HepG2 (cell line): Measurements from ENCODE around the gene MTSS2. TPM values are rescaled to one million over a fixed set of nuclear protein-coding genes. Genes with fewer than 3 reads are reported as not detected.

Source experiments
- ATF7-NPFF ChIP-seq: sonication (generic); formaldehyde crosslinking; IDR thresholded peaks from 2 replicates; pipeline ENCODE4 v1.8.1; 2023; ENCODE audit warnings: mild to moderate bottlenecking, low read depth, missing genetic modification reagents, moderate library complexity
- EHMT2 ChIP-seq: fragments of 200-600 bp; sonication (generic); IDR thresholded peaks from 2 replicates; pipeline ENCODE4 v1.7.0; 2017; ENCODE audit warnings: antibody characterized with exemption, low read depth, low read length, borderline replicate concordance
- FOSL2 ChIP-seq: sonication (generic); formaldehyde crosslinking; IDR thresholded peaks from 2 replicates; pipeline ENCODE4 v1.4.0; 2020; ENCODE audit warnings: missing genetic modification reagents
- FOXA1 ChIP-seq, 2 experiments: fragments of 450-650 bp in 1 of 2; sonication (generic) in 1 of 2; formaldehyde crosslinking in 1 of 2; IDR thresholded peaks; 2 replicates each; pipeline versions ENCODE4 v1.4.0 to v1.6.1; 2016 to 2020; ENCODE audit warnings: missing genetic modification reagents in 1 of 2
- FOXO1 ChIP-seq: sonication (generic); formaldehyde crosslinking; IDR thresholded peaks from 2 replicates; pipeline ENCODE4 v1.4.0; 2020; ENCODE audit warnings: missing genetic modification reagents
- GATAD1 ChIP-seq: IDR thresholded peaks from 2 replicates; pipeline ENCODE4 v1.6.1; 2016; ENCODE audit warnings: missing genetic modification reagents, missing compliant biosample characterization
- HNRNPK ChIP-seq: fragments of 200-400 bp; formaldehyde crosslinking; IDR thresholded peaks from 2 replicates; pipeline ENCODE4 v1.6.1; 2018; ENCODE audit warnings: low read length, low read depth, moderate library complexity, mild to moderate bottlenecking; ENCODE audit not compliant: poor library complexity, severe bottlenecking
- MYC ChIP-seq: sonication (generic); formaldehyde crosslinking; IDR thresholded peaks from 2 replicates; pipeline ENCODE4 v1.9.0; 2021; ENCODE audit warnings: missing genetic modification reagents, borderline replicate concordance
- NCOA2 ChIP-seq: sonication (generic); formaldehyde crosslinking; IDR thresholded peaks from 2 replicates; pipeline ENCODE4 v1.8.0; 2022; ENCODE audit warnings: inconsistent platforms
- NFYB ChIP-seq: sonication (generic); formaldehyde crosslinking; IDR thresholded peaks from 2 replicates; pipeline ENCODE4 v1.4.0; 2020; ENCODE audit warnings: missing genetic modification reagents
- NFYC ChIP-seq: IDR thresholded peaks from 2 replicates; pipeline ENCODE4 v1.6.1; 2016; ENCODE audit warnings: missing genetic modification reagents, missing compliant biosample characterization
- PTBP1 ChIP-seq: fragments of 200-400 bp; formaldehyde crosslinking; IDR thresholded peaks from 2 replicates; pipeline ENCODE4 v1.6.1; 2018; ENCODE audit warnings: low read length, low read depth; ENCODE audit not compliant: poor library complexity, severe bottlenecking
- REPIN1 ChIP-seq: sonication (generic); formaldehyde crosslinking; IDR thresholded peaks from 2 replicates; pipeline ENCODE4 v1.8.0; 2022; ENCODE audit warnings: missing genetic modification reagents, low read depth, mild to moderate bottlenecking, borderline replicate concordance
- SALL1 ChIP-seq: sonication (generic); formaldehyde crosslinking; IDR thresholded peaks from 2 replicates; pipeline ENCODE4 v1.8.0; 2022; ENCODE audit warnings: mild to moderate bottlenecking, missing genetic modification reagents
- SKI ChIP-seq: fragments of 450-650 bp; IDR thresholded peaks from one replicate; pipeline ENCODE4 v1.6.1; 2018; ENCODE audit warnings: mild to moderate bottlenecking; ENCODE audit not compliant: partially characterized antibody
- SP5 ChIP-seq: IDR thresholded peaks from 2 replicates; pipeline ENCODE4 v1.6.1; 2016; ENCODE audit warnings: low read depth, borderline replicate concordance
- TBP ChIP-seq: sonication (generic); formaldehyde crosslinking; IDR thresholded peaks from 2 replicates; pipeline ENCODE4 v1.5.0; 2020; ENCODE audit warnings: missing genetic modification reagents
- ZBTB21 ChIP-seq: sonication (generic); formaldehyde crosslinking; IDR thresholded peaks from 2 replicates; pipeline ENCODE4 v1.4.0; 2020; ENCODE audit warnings: missing genetic modification reagents
- ZBTB7B ChIP-seq: sonication (generic); formaldehyde crosslinking; IDR thresholded peaks from 2 replicates; pipeline ENCODE4 v1.4.0; 2020; ENCODE audit warnings: missing genetic modification reagents
- ZMYM3 ChIP-seq: sonication (generic); formaldehyde crosslinking; IDR thresholded peaks from 2 replicates; pipeline ENCODE4 v1.5.1; 2020; ENCODE audit warnings: mild to moderate bottlenecking, missing genetic modification reagents
- ZNF253 ChIP-seq: sonication (generic); formaldehyde crosslinking; IDR thresholded peaks from 2 replicates; pipeline ENCODE4 v1.8.0; 2022; ENCODE audit warnings: mild to moderate bottlenecking, missing genetic modification reagents, borderline replicate concordance
- ZNF256 ChIP-seq: sonication (generic); formaldehyde crosslinking; conservative IDR thresholded peaks from 2 replicates; pipeline ENCODE4 v1.4.0; 2020; ENCODE audit warnings: missing genetic modification reagents
- ZNF331 ChIP-seq: sonication (generic); formaldehyde crosslinking; IDR thresholded peaks from 2 replicates; pipeline ENCODE4 v1.4.0; 2020; ENCODE audit warnings: missing genetic modification reagents
- ZNF496 ChIP-seq: sonication (generic); formaldehyde crosslinking; IDR thresholded peaks from 2 replicates; pipeline ENCODE4 v1.8.1; 2023; ENCODE audit warnings: mild to moderate bottlenecking, moderate library complexity, missing genetic modification reagents; ENCODE audit not compliant: insufficient replicate concordance
- ZNF597 ChIP-seq: sonication (generic); formaldehyde crosslinking; IDR thresholded peaks from 2 replicates; pipeline ENCODE4 v1.5.0; 2020; ENCODE audit warnings: missing genetic modification reagents
- ZNF605 ChIP-seq: sonication (generic); formaldehyde crosslinking; IDR thresholded peaks from 2 replicates; pipeline ENCODE4 v1.8.0; 2022; ENCODE audit warnings: mild to moderate bottlenecking, missing genetic modification reagents
- ZNF766 ChIP-seq: sonication (generic); formaldehyde crosslinking; IDR thresholded peaks from 2 replicates; pipeline ENCODE4 v1.5.0; 2020; ENCODE audit warnings: missing genetic modification reagents, borderline replicate concordance
- ZNF788 ChIP-seq: sonication (generic); formaldehyde crosslinking; IDR thresholded peaks from 2 replicates; pipeline ENCODE4 v1.5.0; 2020; ENCODE audit warnings: mild to moderate bottlenecking, missing genetic modification reagents, borderline replicate concordance
- ZNF800 ChIP-seq: sonication (generic); formaldehyde crosslinking; IDR thresholded peaks from 2 replicates; pipeline ENCODE4 v1.4.0; 2020; ENCODE audit warnings: missing genetic modification reagents
- polyA plus RNA-seq, 8 experiments: library from polyadenylated mRNA; depleted of rRNA in 3 of 8; stranded (reverse) in 7 of 8; unstranded in 1 of 8; fragments of >200 nt; fragmentation: Illumina TruSeq in 4 of 8; extraction: Trizol in 4 of 8; gene quantifications; 2 replicates each; pipeline versions ENCODE4 v1.2.1 to v1.2.3, GENCODE V29; 2011 to 2016; ENCODE audit warnings: low read depth in 4 of 8, missing spikeins in 1 of 8, mixed read lengths in 1 of 8; ENCODE audit not compliant: insufficient read depth in 1 of 8
- total RNA-seq, 5 experiments: library from RNA; depleted of rRNA; stranded (reverse); fragments of >200 nt; fragmentation: Illumina TruSeq; extraction: Trizol; gene quantifications; 2 replicates each; pipeline ENCODE4 v1.2.3, GENCODE V29; 2016; ENCODE audit warnings: low read depth in 1 of 5

Gene MTSS2
- total and polyA plus RNA-seq, 2 of the 13 experiments (the other 11 are each of a cell fraction or from before 2014, with no cell fraction given) = 132 to 242 TPM

- no peak for TF ChIP-seq NFYB (CRISPR knock-in tag)
- no peak for TF ChIP-seq GATAD1 (CRISPR knock-in tag)
- 0 out of 2 replicates have a peak, but pooled peaks have one; percentile 35 for TF ChIP-seq ATF7-NPFF (CRISPR knock-in tag)
- 0 out of 2 replicates have a peak, but pooled peaks have one; percentile 18 for TF ChIP-seq ZMYM3 (CRISPR knock-in tag)
- TF ChIP-seq ZBTB7B (CRISPR knock-in tag) = peak; percentile 32; the same call in 1 of the 2 replicates
- TF ChIP-seq ZNF496 (CRISPR knock-in tag) = no peak
- TF ChIP-seq ZNF331 (CRISPR knock-in tag) = 0 out of 2 replicates have a peak, but pooled peaks have one; percentile 40
- no peak for TF ChIP-seq ZNF597 (CRISPR knock-in tag)
- TF ChIP-seq ZNF256 (CRISPR knock-in tag) = no peak
- 0 out of 2 replicates have a peak, but pooled peaks have one; percentile 10 for TF ChIP-seq MYC (CRISPR knock-in tag)
- TF ChIP-seq HNRNPK = no peak
- no peak for TF ChIP-seq PTBP1
- TF ChIP-seq ZNF605 = no peak
- no peak for TF ChIP-seq ZBTB21 (CRISPR knock-in tag)
- TF ChIP-seq SP5 (CRISPR knock-in tag) = 0 out of 2 replicates have a peak, but pooled peaks have one; percentile 18
- TF ChIP-seq TBP (CRISPR knock-in tag) = no peak
- TF ChIP-seq FOXO1 (CRISPR knock-in tag) = 0 out of 2 replicates have a peak, but pooled peaks have one; percentile 30
- TF ChIP-seq FOXA1 (IDR thresholded peaks at IDR 0.05) = no peak
- TF ChIP-seq FOXA1 (CRISPR knock-in tag; IDR thresholded peaks at IDR 0.05) = peak; percentile 35; the same call in 1 of the 2 replicates
- peak; percentile 23; the same call in 1 of the 2 replicates for TF ChIP-seq SALL1 (CRISPR knock-in tag)
- peak; percentile 51; the same call in 1 of the 2 replicates for TF ChIP-seq ZNF788 (CRISPR knock-in tag)
- TF ChIP-seq FOSL2 (CRISPR knock-in tag) = peak; percentile 63
- TF ChIP-seq NFYC (CRISPR knock-in tag) = no peak
- TF ChIP-seq REPIN1 = no peak
- TF ChIP-seq ZNF766 = no peak
- TF ChIP-seq NCOA2 = 0 out of 2 replicates have a peak, but pooled peaks have one; percentile 17
- no peak for TF ChIP-seq ZNF800
- no peak for TF ChIP-seq ZNF253 (CRISPR knock-in tag)
- TF ChIP-seq EHMT2 = no peak
- TF ChIP-seq SKI = no peak
Observed at GRCh38 chr16:70703041-70703834, 17.4 kb upstream of the MTSS2 start (continued).
